HG03108 (cell line): ENCODE measurements around the gene SIK3.

Experiments
- ATAC-seq: cut with Tn5 transposase; IDR thresholded peaks from one replicate; pipeline ENCODE4 v1.9.1; 2021; ENCODE audit warnings: moderate library complexity; ENCODE audit not compliant: unreplicated experiment

SIK3 gene

GRCh38 chr11:116830184-116830912 lies 267.9 kb downstream of the SIK3 start:
- no peak for ATAC-seq

GRCh38 chr11:116829525-116830183 lies 268.6 kb downstream of the SIK3 start, which contains the start of gene APOC3:
APOC3 (plus strand) TSS chr11:116829907; CDS start chr11:116830583, 676 bp downstream.
- ATAC-seq: no peak

- ATAC-seq: no peak
Observed at GRCh38 chr11:116828632-116829524, 269.4 kb downstream of the SIK3 start.

- no peak for ATAC-seq
Observed at GRCh38 chr11:116827461-116827860, 270.8 kb downstream of the SIK3 start.

GRCh38 chr11:116826751-116827431 lies 271.3 kb downstream of the SIK3 start:
- no peak for ATAC-seq

GRCh38 chr11:116825854-116826750 lies 272.1 kb downstream of the SIK3 start:
- no peak for ATAC-seq

GRCh38 chr11:116825434-116825833 lies 272.8 kb downstream of the SIK3 start:
- no peak for ATAC-seq

- ATAC-seq: no peak
Observed at GRCh38 chr11:116823031-116823843, 275.0 kb downstream of the SIK3 start, which contains the start of gene APOA4. APOA4 (minus strand) TSS chr11:116823304; CDS start chr11:116823191, 113 bp downstream.

GRCh38 chr11:116822575-116822974 lies 275.7 kb downstream of the SIK3 start:
- no peak for ATAC-seq

GRCh38 chr11:116821050-116821918 lies 276.9 kb downstream of the SIK3 start:
- ATAC-seq: no peak

GRCh38 chr11:116819049-116819448 lies 279.2 kb downstream of the SIK3 start:
- no peak for ATAC-seq

- ATAC-seq: no peak
Observed at GRCh38 chr11:116814502-116814901, 283.7 kb downstream of the SIK3 start.

GRCh38 chr11:116813781-116814471 lies 284.3 kb downstream of the SIK3 start:
- no peak for ATAC-seq

- ATAC-seq: no peak
Observed at GRCh38 chr11:116813170-116813569, 285.1 kb downstream of the SIK3 start.

- no peak for ATAC-seq
Observed at GRCh38 chr11:116812109-116812508, 286.1 kb downstream of the SIK3 start.

- no peak for ATAC-seq
Observed at GRCh38 chr11:116811194-116811593, 287.0 kb downstream of the SIK3 start.
